ENCODE results near the gene MSLN. TPM values are rescaled to one million over a fixed set of nuclear protein-coding genes. Genes with fewer than 3 reads are reported as not detected.

The MSLN gene
- total RNA-seq, 1 donor = under 0.01 TPM

GRCh38 chr16:764848-765487, 4.4 kb downstream of the MSLN start:
- Histone ChIP-seq H3K36me3 (ENCODE audit: insufficient read depth, low read length) (no peaks in the 10 kb centered on the region), H3K27ac (ENCODE audit: low read depth, low read length) (no peak overlapping the region), H2AFZ (ENCODE audit: low read length) (no peak overlapping the region), H4K20me1 (ENCODE audit: insufficient read depth, low read length) (no peaks in the 10 kb centered on the region), H3K4me3 (ENCODE audit: insufficient read depth, low read length) (no peak overlapping the region), H3K4me1 (ENCODE audit: insufficient read depth, low read length) (no peaks in the 10 kb centered on the region), H3K79me2 (ENCODE audit: insufficient read depth, low read length) (no peaks in the 10 kb centered on the region), H3K9me3 (ENCODE audit: low read depth, low read length) (no peaks in the 10 kb centered on the region), H3K27me3 (ENCODE audit: insufficient read depth, low read length) (no peaks in the 10 kb centered on the region), H3K4me2 (ENCODE audit: insufficient read depth, low read length) (no peak overlapping the region)
- TF ChIP-seq CTCF (IDR thresholded peaks at IDR 0.05; ENCODE audit: extremely low read depth, low read depth, low read length) = no peak
- no peak for DNase-seq (ENCODE audit: insufficient read length, low spot score, missing footprints)

- H2AFZ ChIP-seq (ENCODE audit: low read length) = no peak overlapping the region
- no peak for DNase-seq (ENCODE audit: insufficient read length, low spot score, missing footprints)
- no peaks in the 10 kb centered on the region for H3K36me3 ChIP-seq (ENCODE audit: insufficient read depth, low read length)
- no peak overlapping the region for H3K4me3 ChIP-seq (ENCODE audit: insufficient read depth, low read length)
- H3K4me1 ChIP-seq (ENCODE audit: insufficient read depth, low read length) = no peaks in the 10 kb centered on the region
- H4K20me1 ChIP-seq (ENCODE audit: insufficient read depth, low read length) = no peaks in the 10 kb centered on the region
- no peak overlapping the region for H3K27ac ChIP-seq (ENCODE audit: low read depth, low read length)
- H3K9me3 ChIP-seq (ENCODE audit: low read depth, low read length) = no peaks in the 10 kb centered on the region
- no peaks in the 10 kb centered on the region for H3K27me3 ChIP-seq (ENCODE audit: insufficient read depth, low read length)
- TF ChIP-seq CTCF (IDR thresholded peaks at IDR 0.05; ENCODE audit: extremely low read depth, low read depth, low read length) = no peak
- H3K4me2 ChIP-seq (ENCODE audit: insufficient read depth, low read length) = no peak overlapping the region
- no peaks in the 10 kb centered on the region for H3K79me2 ChIP-seq (ENCODE audit: insufficient read depth, low read length)
Measured at GRCh38 chr16:765488-765865, 4.9 kb downstream of the MSLN start.

- Histone ChIP-seq H3K4me3 (ENCODE audit: insufficient read depth, low read length) (no peak overlapping the region), H3K36me3 (ENCODE audit: insufficient read depth, low read length) (no peaks in the 10 kb centered on the region), H4K20me1 (ENCODE audit: insufficient read depth, low read length) (no peaks in the 10 kb centered on the region), H2AFZ (ENCODE audit: low read length) (no peak overlapping the region), H3K9me3 (ENCODE audit: low read depth, low read length) (no peaks in the 10 kb centered on the region), H3K79me2 (ENCODE audit: insufficient read depth, low read length) (no peaks in the 10 kb centered on the region), H3K4me2 (ENCODE audit: insufficient read depth, low read length) (no peak overlapping the region), H3K27me3 (ENCODE audit: insufficient read depth, low read length) (no peaks in the 10 kb centered on the region), H3K4me1 (ENCODE audit: insufficient read depth, low read length) (no peaks in the 10 kb centered on the region), H3K27ac (ENCODE audit: low read depth, low read length) (no peak overlapping the region)
- no peak for TF ChIP-seq CTCF (IDR thresholded peaks at IDR 0.05; ENCODE audit: extremely low read depth, low read depth, low read length)
- no peak for DNase-seq (ENCODE audit: insufficient read length, low spot score, missing footprints)
Measured at GRCh38 chr16:766008-766819, 5.7 kb downstream of the MSLN start.

All from osteoblast (primary cell).